ENCODE data around the gene RBM7. TPM values are rescaled to one million over a fixed set of nuclear protein-coding genes. Genes with fewer than 3 reads are reported as not detected.

Gene RBM7
- total RNA-seq, 2 experiments from 2014 or later = 21.3 to 26.3 TPM

GRCh38 chr11:114447444-114447843 is 47.0 kb downstream of the RBM7 start:
- H3K4me2 ChIP-seq (ENCODE audit: low read length) = no peak overlapping the region
- no peak for TF ChIP-seq CTCF (conservative IDR thresholded peaks at IDR 0.05; ENCODE audit: low read length)
- TF ChIP-seq EZH2phosphoT487 (IDR thresholded peaks at IDR 0.05; ENCODE audit: borderline replicate concordance, low read depth, low read length) = no peak
- H3K4me1 ChIP-seq (ENCODE audit: insufficient read depth, low read length, poor library complexity, severe bottlenecking) = no peaks in the 10 kb centered on the region
- BruUV-seq (replicated peaks) = no TSS peak
- no peaks in the 10 kb centered on the region for H3K9me2 ChIP-seq (ENCODE audit: insufficient read depth, low read length)
- H3K79me2 ChIP-seq (ENCODE audit: insufficient read depth, low read depth, low read length) = 0 out of 2 replicates have a peak, but pooled peaks cover under 1% of the 10 kb centered on the region
- peaks cover 59% of the 10 kb centered on the region for H3K36me3 ChIP-seq (ENCODE audit: insufficient read depth, low read length)
- no peak overlapping the region for H3K4me3 ChIP-seq (ENCODE audit: low read depth, low read length, poor library complexity, severe bottlenecking)
- no peaks in the 10 kb centered on the region for H4K20me1 ChIP-seq (ENCODE audit: insufficient read depth, low read length)
- no peaks in the 10 kb centered on the region for H3K9me3 ChIP-seq (ENCODE audit: low read length)
- no peak for DNase-seq (ENCODE audit: low spot score)
- ChIA-PET CTCF (ENCODE audit: unreplicated experiment) (no interaction called here), POLR2A (no interaction called here)
- intact Hi-C loops (cut with micrococcal nuclease; ENCODE audit: unreplicated experiment) = no loop called here
- H3K27ac ChIP-seq (ENCODE audit: low read depth, low read length, poor library complexity, severe bottlenecking) = no peak overlapping the region
- no peak overlapping the region for H2AFZ ChIP-seq (ENCODE audit: low read length)

GRCh38 chr11:114447892-114448291 is 47.4 kb downstream of the RBM7 start:
- Histone ChIP-seq H3K4me3 (ENCODE audit: low read depth, low read length, poor library complexity, severe bottlenecking) (no peak overlapping the region), H3K79me2 (ENCODE audit: insufficient read depth, low read depth, low read length) (no peaks in the 10 kb centered on the region), H3K4me2 (ENCODE audit: low read length) (no peak overlapping the region), H4K20me1 (ENCODE audit: insufficient read depth, low read length) (no peaks in the 10 kb centered on the region), H3K27ac (ENCODE audit: low read depth, low read length, poor library complexity, severe bottlenecking) (no peak overlapping the region), H3K9me3 (ENCODE audit: low read length) (no peaks in the 10 kb centered on the region), H3K36me3 (ENCODE audit: insufficient read depth, low read length) (peaks cover 59% of the 10 kb centered on the region), H2AFZ (ENCODE audit: low read length) (no peak overlapping the region), H3K9me2 (ENCODE audit: insufficient read depth, low read length) (no peaks in the 10 kb centered on the region), H3K4me1 (ENCODE audit: insufficient read depth, low read length, poor library complexity, severe bottlenecking) (no peaks in the 10 kb centered on the region)
- ChIA-PET POLR2A (no interaction called here), CTCF (ENCODE audit: unreplicated experiment) (no interaction called here)
- no peak for DNase-seq (ENCODE audit: low spot score)
- intact Hi-C loops (cut with micrococcal nuclease; ENCODE audit: unreplicated experiment) = no loop called here
- TF ChIP-seq EZH2phosphoT487 (IDR thresholded peaks at IDR 0.05; ENCODE audit: borderline replicate concordance, low read depth, low read length) (no peak), CTCF (conservative IDR thresholded peaks at IDR 0.05; ENCODE audit: low read length) (no peak)
- no TSS peak for BruUV-seq (replicated peaks)

DNA sequence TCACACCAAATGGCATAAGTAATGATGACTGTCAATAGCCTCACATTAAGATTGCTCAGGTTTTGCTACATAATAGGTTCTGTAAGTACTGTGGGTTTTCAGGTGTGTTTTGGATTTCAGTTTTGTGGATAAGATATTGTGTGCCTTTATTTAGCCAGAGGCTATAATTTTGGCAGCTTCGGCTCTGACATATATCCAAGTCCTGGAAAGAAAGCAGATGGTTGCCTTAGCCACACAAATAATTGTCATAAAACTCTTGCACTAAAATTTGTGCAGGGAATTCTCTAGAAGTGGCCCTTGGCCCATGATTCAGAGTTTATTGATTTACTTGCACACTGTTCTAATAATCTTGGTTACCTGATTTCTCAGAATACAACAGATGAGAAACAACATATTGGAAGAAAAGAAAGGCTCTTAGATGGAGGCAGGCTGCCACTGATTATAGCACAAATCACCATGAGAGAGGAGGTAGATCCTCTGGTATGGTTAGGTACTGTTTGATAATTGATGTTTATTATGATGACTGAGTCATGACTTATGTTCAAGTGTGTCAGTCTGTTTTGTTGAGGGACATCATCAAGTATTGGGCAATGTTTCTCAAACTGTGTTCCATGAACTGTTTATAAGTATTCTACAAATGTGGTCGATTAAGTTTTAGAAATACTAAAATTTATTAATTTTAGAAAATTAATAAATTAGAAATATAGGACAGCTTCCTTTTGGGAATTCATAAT is 48.5 kb downstream of the RBM7 start:
- H4K20me1 ChIP-seq (ENCODE audit: insufficient read depth, low read length) = no peaks in the 10 kb centered on the region
- BruUV-seq (replicated peaks) = no TSS peak
- no peak overlapping the region for H3K4me2 ChIP-seq (ENCODE audit: low read length)
- no peaks in the 10 kb centered on the region for H3K9me3 ChIP-seq (ENCODE audit: low read length)
- no peak overlapping the region for H2AFZ ChIP-seq (ENCODE audit: low read length)
- no peak for DNase-seq (ENCODE audit: low spot score)
- no peaks in the 10 kb centered on the region for H3K9me2 ChIP-seq (ENCODE audit: insufficient read depth, low read length)
- H3K79me2 ChIP-seq (ENCODE audit: insufficient read depth, low read depth, low read length) = no peaks in the 10 kb centered on the region
- no peaks in the 10 kb centered on the region for H3K4me1 ChIP-seq (ENCODE audit: insufficient read depth, low read length, poor library complexity, severe bottlenecking)
- POLR2A ChIA-PET = no interaction called here
- peaks cover 55% of the 10 kb centered on the region for H3K36me3 ChIP-seq (ENCODE audit: insufficient read depth, low read length)
- TF ChIP-seq EZH2phosphoT487 (IDR thresholded peaks at IDR 0.05; ENCODE audit: borderline replicate concordance, low read depth, low read length) (no peak), CTCF (conservative IDR thresholded peaks at IDR 0.05; ENCODE audit: low read length) (no peak)
- no peak overlapping the region for H3K27ac ChIP-seq (ENCODE audit: low read depth, low read length, poor library complexity, severe bottlenecking)
- CTCF ChIA-PET (ENCODE audit: unreplicated experiment) = no interaction called here
- intact Hi-C loops (cut with micrococcal nuclease; ENCODE audit: unreplicated experiment) = no loop called here
- no peak overlapping the region for H3K4me3 ChIP-seq (ENCODE audit: low read depth, low read length, poor library complexity, severe bottlenecking)

Data from OCI-LY7 (cell line).